HEK293 (cell line): ENCODE measurements around the gene ZNF626.

Experiments
- ELK4 ChIP-seq: IDR thresholded peaks from 2 replicates; pipeline ENCODE4 v1.6.1; 2011; ENCODE audit warnings: mild to moderate bottlenecking, low read depth, low read length, borderline replicate concordance
- GLI4 ChIP-seq: fragments of 450-650 bp; formaldehyde crosslinking; IDR thresholded peaks from 2 replicates; pipeline ENCODE4 v1.5.1; 2016; ENCODE audit warnings: missing biosample characterization, missing genetic modification characterization
- TF ChIP-seq, protein P1 (sequence below): fragments of 450-650 bp; formaldehyde crosslinking; IDR thresholded peaks from 2 replicates; pipeline ENCODE4 v1.5.1; 2016; ENCODE audit warnings: missing biosample characterization, missing genetic modification characterization

DNA sequence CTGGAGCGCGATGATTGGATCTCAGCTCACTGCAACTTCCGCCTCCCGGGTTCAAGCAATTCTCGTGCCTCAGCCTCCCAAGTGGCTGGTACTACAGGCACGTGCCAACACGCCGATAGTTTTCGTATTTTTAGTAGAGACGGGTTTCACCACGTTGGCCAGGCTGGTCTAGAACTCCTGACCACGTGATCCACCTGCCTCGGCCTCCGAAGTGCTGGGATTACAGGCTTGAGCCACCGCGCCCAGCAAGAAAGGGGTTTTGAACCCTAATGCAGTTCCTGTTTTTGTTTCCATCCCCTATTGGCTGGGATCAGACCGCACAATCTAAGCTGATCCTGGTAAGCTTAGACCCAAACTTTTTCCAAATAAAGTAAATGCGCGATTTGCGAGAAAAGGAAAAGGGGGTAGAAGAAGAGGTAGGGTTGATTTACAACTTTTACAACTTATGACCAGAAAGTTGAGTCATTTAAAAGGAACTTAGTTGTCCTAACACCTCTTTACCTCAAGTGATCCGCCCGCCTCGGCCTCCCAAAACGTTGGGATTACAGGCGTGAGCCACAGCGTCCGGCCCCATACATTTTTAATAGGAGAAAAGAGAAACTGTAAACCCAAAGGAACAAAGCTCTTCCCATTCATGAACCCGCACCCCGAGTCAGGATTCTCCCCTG lies 764 bp downstream of the ZNF626 start:
- TF ChIP-seq, protein P1, sequence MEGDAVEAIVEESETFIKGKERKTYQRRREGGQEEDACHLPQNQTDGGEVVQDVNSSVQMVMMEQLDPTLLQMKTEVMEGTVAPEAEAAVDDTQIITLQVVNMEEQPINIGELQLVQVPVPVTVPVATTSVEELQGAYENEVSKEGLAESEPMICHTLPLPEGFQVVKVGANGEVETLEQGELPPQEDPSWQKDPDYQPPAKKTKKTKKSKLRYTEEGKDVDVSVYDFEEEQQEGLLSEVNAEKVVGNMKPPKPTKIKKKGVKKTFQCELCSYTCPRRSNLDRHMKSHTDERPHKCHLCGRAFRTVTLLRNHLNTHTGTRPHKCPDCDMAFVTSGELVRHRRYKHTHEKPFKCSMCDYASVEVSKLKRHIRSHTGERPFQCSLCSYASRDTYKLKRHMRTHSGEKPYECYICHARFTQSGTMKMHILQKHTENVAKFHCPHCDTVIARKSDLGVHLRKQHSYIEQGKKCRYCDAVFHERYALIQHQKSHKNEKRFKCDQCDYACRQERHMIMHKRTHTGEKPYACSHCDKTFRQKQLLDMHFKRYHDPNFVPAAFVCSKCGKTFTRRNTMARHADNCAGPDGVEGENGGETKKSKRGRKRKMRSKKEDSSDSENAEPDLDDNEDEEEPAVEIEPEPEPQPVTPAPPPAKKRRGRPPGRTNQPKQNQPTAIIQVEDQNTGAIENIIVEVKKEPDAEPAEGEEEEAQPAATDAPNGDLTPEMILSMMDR (tag by site-specific recombination): no peak
- TF ChIP-seq GLI4 (tag by site-specific recombination) (no peak), ELK4 (no peak)
